Lower leg skin (tissue), 4 donors: ENCODE measurements around the gene BDKRB2. TPM values are rescaled to one million over a fixed set of nuclear protein-coding genes. Genes with fewer than 3 reads are reported as not detected.

Source experiments
- DNase-seq, 2 donors: peaks; one replicate each; pipeline ENCODE4 v3.0.0-alpha.2; 2019; ENCODE audit warnings: low spot score in 2 of 2
- H3K4me3 ChIP-seq: fragments of 200-600 bp; sonication (generic); 2 replicates; pipeline ENCODE4 v1.5.1; 2017; ENCODE audit warnings: mild to moderate bottlenecking, low read depth; ENCODE audit not compliant: poor library complexity, severe bottlenecking
- CTCF ChIP-seq, 3 donors: fragments of 450-650 bp; IDR thresholded peaks; one replicate each; pipeline ENCODE4 v1.5.1; 2016; ENCODE audit warnings: antibody characterized with exemption in 3 of 3, mild to moderate bottlenecking in 3 of 3, moderate library complexity in 2 of 3
- POLR2A ChIP-seq, 2 donors: fragments of 450-650 bp; IDR thresholded peaks; one replicate each; pipeline ENCODE4 v1.6.1; 2016 to 2017; ENCODE audit warnings: antibody characterized with exemption in 2 of 2, mild to moderate bottlenecking in 1 of 2, moderate library complexity in 1 of 2
- WGBS, 2 donors: methylation state at CpG; one replicate each; pipeline ENCODE4 v1.1.5; 2018; 5-methylcytosine and 5-hydroxymethylcytosine counted together
- intact Hi-C: fragments of 100-400 bp; cut with DNase I; formaldehyde crosslinking; loops from one replicate; pipeline ENCODE4 v1.15.0; 2023; ENCODE audit warnings: low total_unique reads
- total RNA-seq, 4 donors: library from RNA; depleted of rRNA; stranded (reverse); fragments of >200 nt; gene quantifications; one replicate each; pipeline ENCODE4 v1.1.0, GENCODE V29; 2016

Gene BDKRB2
- total RNA-seq, 4 donors from 2014 or later = 8.3 to 14.8 (median 9.4) TPM

- intact Hi-C loops = no loop called here
- 80 to 81% methylated on average over 5 of the region's 5 CpGs for WGBS, 2 donors
- no peak overlapping the region for H3K4me3 ChIP-seq
- TF ChIP-seq POLR2A (IDR thresholded peaks at IDR 0.05) (no peak), CTCF (IDR thresholded peaks at IDR 0.05) (no peak)
- DNase-seq = no peak
These were observed 56.4 kb downstream of the BDKRB2 start for GRCh38 chr14:96261053-96261452.

- no peak overlapping the region for H3K4me3 ChIP-seq
- TF ChIP-seq POLR2A (IDR thresholded peaks at IDR 0.05) = no peak
- TF ChIP-seq CTCF (IDR thresholded peaks at IDR 0.05) = no peak
- intact Hi-C loops = no loop called here
- peak in 1 of 2 donors; percentile 80 for DNase-seq
- 74 to 78% methylated on average over 13 to 16 of the region's 16 CpGs for WGBS, 2 donors
These were observed 57.4 kb downstream of the BDKRB2 start for GRCh38 chr14:96261772-96262655.

- WGBS, 2 donors = 86 to 89% methylated on average over 20 of the region's 20 CpGs
- TF ChIP-seq POLR2A (IDR thresholded peaks at IDR 0.05) (no peak), CTCF (IDR thresholded peaks at IDR 0.05) (no peak)
- no peak overlapping the region for H3K4me3 ChIP-seq
- intact Hi-C loops = no loop called here
- DNase-seq = peak in 1 of 2 donors; percentile 72
These were observed 58.9 kb downstream of the BDKRB2 start for GRCh38 chr14:96263347-96264199.

GRCh38 chr14:96264200-96264553 is 59.5 kb downstream of the BDKRB2 start:
- intact Hi-C loops = no loop called here
- H3K4me3 ChIP-seq = no peak overlapping the region
- DNase-seq = peak in 1 of 2 donors; percentile 58
- WGBS, 2 donors = 94% methylated on average over 14 of the region's 14 CpGs
- TF ChIP-seq POLR2A (IDR thresholded peaks at IDR 0.05) (no peak), CTCF (IDR thresholded peaks at IDR 0.05) (no peak)

- no peak overlapping the region for H3K4me3 ChIP-seq
- intact Hi-C loops = no loop called here
- WGBS, 2 donors = 75 to 76% methylated on average over 3 of the region's 3 CpGs
- TF ChIP-seq POLR2A (IDR thresholded peaks at IDR 0.05) (no peak), CTCF (IDR thresholded peaks at IDR 0.05) (no peak)
- peak in 1 of 2 donors; percentile 57 for DNase-seq
These were observed 60.2 kb downstream of the BDKRB2 start for GRCh38 chr14:96264853-96265252.
